Glutamatergic neuron (in vitro differentiated cells): ENCODE data around the gene KRT20. TPM values are rescaled to one million over a fixed set of nuclear protein-coding genes. Genes with fewer than 3 reads are reported as not detected.

ENCODE experiments used
- DNase-seq: peaks from one replicate; pipeline ENCODE4 v3.0.0; 2022
- H3K27ac Mint-ChIP-seq: one replicate; pipeline ENCODE4 v1.8.0; 2020; ENCODE audit warnings: mild to moderate bottlenecking, mixed read lengths, inconsistent platforms; ENCODE audit not compliant: unreplicated experiment
- H3K27me3 Mint-ChIP-seq: one replicate; pipeline ENCODE4 v1.8.0; 2020; ENCODE audit warnings: mild to moderate bottlenecking, moderate library complexity, mixed read lengths, inconsistent platforms; ENCODE audit not compliant: unreplicated experiment
- H3K36me3 Mint-ChIP-seq: one replicate; pipeline ENCODE4 v1.8.0; 2020; ENCODE audit warnings: mild to moderate bottlenecking, mixed read lengths, inconsistent platforms; ENCODE audit not compliant: unreplicated experiment
- H3K4me1 Mint-ChIP-seq: one replicate; pipeline ENCODE4 v1.8.0; 2020; ENCODE audit warnings: mild to moderate bottlenecking, low read depth, mixed read lengths, inconsistent platforms; ENCODE audit not compliant: unreplicated experiment
- H3K4me3 Mint-ChIP-seq: one replicate; pipeline ENCODE4 v1.8.0; 2020; ENCODE audit warnings: mild to moderate bottlenecking, mixed read lengths, inconsistent platforms; ENCODE audit not compliant: unreplicated experiment
- H3K9me3 Mint-ChIP-seq: one replicate; pipeline ENCODE4 v1.8.0; 2020; ENCODE audit warnings: mild to moderate bottlenecking, moderate library complexity, mixed read lengths, inconsistent platforms; ENCODE audit not compliant: unreplicated experiment
- CTCF ChIP-seq: fragments of 200-600 bp; sonication (generic); IDR thresholded peaks from one replicate; pipeline ENCODE4 v1.5.0; 2021; ENCODE audit not compliant: partially characterized antibody, unreplicated experiment
- total RNA-seq: library from RNA; stranded (reverse); fragmentation: NEBNext Ultra II Directional; extraction: Animal tissue kit (Norgen Biotek cat#: 25700); gene quantifications from one replicate; pipeline ENCODE4 v1.2.1, GENCODE V29; 2021; ENCODE audit not compliant: unreplicated experiment

KRT20 gene
- total RNA-seq, 1 donor from 2014 or later = not detected

- peaks cover 2% of the 10 kb centered on the region for H3K9me3 Mint-ChIP-seq
Observed at GRCh38 chr17:40873255-40873654, 11.8 kb downstream of the KRT20 start.

GRCh38 chr17:40872416-40872815 is 12.6 kb downstream of the KRT20 start:
- Mint-ChIP-seq H3K4me1 (peaks cover 2% of the 10 kb centered on the region), H3K4me3 (no peak overlapping the region), H3K27me3 (no peaks in the 10 kb centered on the region), H3K9me3 (peaks cover 2% of the 10 kb centered on the region), H3K36me3 (no peaks in the 10 kb centered on the region), H3K27ac (no peak overlapping the region)
- no peak for TF ChIP-seq CTCF
- DNase-seq = no peak

More at GRCh38 chr17:40873255-40873654, 11.8 kb downstream of the KRT20 start:
- H3K4me1 Mint-ChIP-seq = peaks cover 2% of the 10 kb centered on the region
- H3K27me3 Mint-ChIP-seq = no peaks in the 10 kb centered on the region
- no peaks in the 10 kb centered on the region for H3K36me3 Mint-ChIP-seq
- H3K27ac Mint-ChIP-seq = no peak overlapping the region
- no peak overlapping the region for H3K4me3 Mint-ChIP-seq
- DNase-seq = no peak
- no peak for TF ChIP-seq CTCF

- no peak for DNase-seq
- no peak for TF ChIP-seq CTCF
- Mint-ChIP-seq H3K4me1 (peaks cover 2% of the 10 kb centered on the region), H3K36me3 (no peaks in the 10 kb centered on the region), H3K27ac (no peak overlapping the region), H3K4me3 (no peak overlapping the region), H3K9me3 (peaks cover 2% of the 10 kb centered on the region), H3K27me3 (peaks cover 2% of the 10 kb centered on the region)
Observed at GRCh38 chr17:40871316-40871715, 13.7 kb downstream of the KRT20 start.

GRCh38 chr17:40870136-40870535 is 14.9 kb downstream of the KRT20 start:
- no peak for DNase-seq
- no peak overlapping the region for H3K27ac Mint-ChIP-seq
- TF ChIP-seq CTCF = no peak
- no peak overlapping the region for H3K4me3 Mint-ChIP-seq
- H3K36me3 Mint-ChIP-seq = no peaks in the 10 kb centered on the region
- H3K9me3 Mint-ChIP-seq = peaks cover under 1% of the 10 kb centered on the region
- no peaks in the 10 kb centered on the region for H3K4me1 Mint-ChIP-seq
- H3K27me3 Mint-ChIP-seq = peaks cover 2% of the 10 kb centered on the region

GRCh38 chr17:40866838-40867237 is 18.2 kb downstream of the KRT20 start, which contains the start of gene KRT12:
Gene KRT12, minus strand, starts transcription at chr17:40867223. Its CDS starts 37 bp downstream, at chr17:40867186.
- H3K4me3 Mint-ChIP-seq = no peak within 1 kb of the TSS
- H3K9me3 Mint-ChIP-seq = peaks cover 1% of the 10 kb centered on the region
- no peak for TF ChIP-seq CTCF
- H3K4me1 Mint-ChIP-seq = no peaks in the 10 kb centered on the region
- no peak within 1 kb of the TSS for H3K27ac Mint-ChIP-seq
- DNase-seq = no peak
- H3K27me3 Mint-ChIP-seq = peaks cover 4% of the 10 kb centered on the region
- H3K36me3 Mint-ChIP-seq = no peaks in the 10 kb centered on the region
